GM21576 (cell line): ENCODE results near the gene RASSF1.
A peak's percentile ranks its signal among the peaks of the same experiment; 100 is the strongest.
"Not testable (repeated sequence)": the region's sequence is repeated elsewhere in the genome, so short reads cannot be mapped to it uniquely, and the experiment has no call there.

Source experiments
- ATAC-seq: cut with Tn5 transposase; IDR thresholded peaks from one replicate; pipeline ENCODE4 v1.9.1; 2021; ENCODE audit warnings: mild to moderate bottlenecking, moderate library complexity; ENCODE audit not compliant: unreplicated experiment

The RASSF1 gene

DNA sequence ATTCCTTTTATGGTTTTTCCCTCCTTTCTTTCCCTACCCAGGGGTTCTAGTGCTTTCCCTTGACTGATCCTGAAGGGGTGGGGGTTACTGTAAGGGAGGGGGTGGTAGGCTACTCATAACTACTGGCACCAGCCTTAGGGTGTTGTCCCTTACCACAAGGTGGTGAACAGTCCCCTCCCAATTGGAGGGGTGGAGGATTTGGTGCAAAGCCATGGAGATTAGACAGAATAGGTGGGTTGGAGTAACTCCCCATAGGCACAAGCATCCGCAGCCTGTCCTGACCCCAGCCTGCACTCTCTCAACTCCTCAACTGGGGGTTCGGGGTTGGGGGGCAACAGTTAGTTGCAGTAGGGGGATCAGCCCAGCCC is 15.5 kb downstream of the RASSF1 start:
- no peak for ATAC-seq

- ATAC-seq = no peak
Measured at GRCh38 chr3:50324351-50325112, 16.1 kb downstream of the RASSF1 start.

DNA sequence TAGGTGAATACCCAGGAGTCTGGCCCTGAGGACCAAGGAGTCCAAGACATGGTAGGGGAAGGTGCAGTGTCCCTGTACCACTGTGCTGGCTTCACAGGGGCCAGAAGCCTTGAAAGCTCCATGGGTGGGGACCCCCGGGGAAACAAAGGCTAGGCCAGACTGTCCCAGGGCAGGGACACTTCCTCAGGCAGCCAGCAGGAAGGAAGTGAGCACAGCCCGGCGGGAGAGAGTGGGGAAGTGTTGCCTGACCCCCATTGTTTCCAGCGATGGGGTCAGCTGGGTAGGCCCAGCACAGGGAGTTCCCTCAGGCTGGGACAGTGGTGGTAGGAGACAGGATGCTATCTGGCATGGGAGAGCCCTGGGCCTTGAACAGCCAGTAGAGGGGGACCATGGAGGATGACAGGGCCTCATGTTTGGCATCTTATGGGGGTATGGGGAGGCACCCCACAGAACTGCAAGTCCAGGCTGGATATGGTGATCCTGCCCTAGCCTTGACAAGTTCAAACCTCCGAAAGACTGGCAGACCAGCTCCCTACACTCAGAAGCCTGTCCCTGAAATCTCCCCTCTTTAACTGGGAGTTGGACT is 16.9 kb downstream of the RASSF1 start:
- no peak for ATAC-seq

DNA sequence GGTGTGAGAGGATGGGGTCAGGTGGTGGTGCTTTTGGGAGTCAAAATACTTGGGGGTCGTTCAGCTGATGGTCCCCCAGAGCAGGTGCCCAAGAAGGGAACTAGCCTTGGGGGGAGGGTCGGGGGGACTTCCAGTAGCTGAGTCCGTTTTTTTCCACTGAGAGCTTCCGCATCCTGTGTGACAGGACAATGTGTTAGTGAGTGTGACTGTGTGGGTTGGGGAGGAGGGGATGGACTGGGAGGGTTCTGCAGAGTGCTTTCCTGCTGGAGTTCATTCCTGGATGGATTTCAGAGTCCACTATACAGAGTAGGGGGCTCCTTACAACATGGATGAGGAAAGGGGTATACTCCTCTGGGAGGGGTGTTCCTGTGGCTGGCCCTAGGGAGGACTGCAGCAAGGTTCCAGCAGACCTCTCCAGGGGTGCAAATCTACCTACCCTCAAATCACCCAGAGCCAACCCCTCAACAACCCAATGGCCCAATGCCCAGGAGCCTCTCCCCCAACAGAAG is 17.5 kb downstream of the RASSF1 start:
- ATAC-seq = no peak

GRCh38 chr3:50322386-50323091 is 18.1 kb downstream of the RASSF1 start, which contains the start of gene HYAL2:
Gene HYAL2 (minus strand): TSS chr3:50322745. CDS start chr3:50320489, 2,256 bp downstream.
- ATAC-seq = no peak

DNA sequence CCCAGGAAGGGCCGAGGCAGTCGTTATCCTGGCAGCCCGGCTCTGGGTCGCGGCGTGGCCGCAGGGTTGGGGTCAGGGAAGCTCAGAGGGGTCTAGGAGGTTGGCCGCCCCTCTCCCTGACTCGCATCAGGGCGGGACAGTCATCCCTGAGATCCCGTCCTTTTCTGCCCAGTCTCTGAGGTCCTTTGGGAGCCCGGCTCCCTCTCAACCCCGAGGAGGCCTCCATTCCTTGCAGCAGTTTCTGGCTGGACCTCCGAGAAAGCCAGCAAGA is 18.6 kb downstream of the RASSF1 start:
- ATAC-seq = no peak

GRCh38 chr3:50321336-50322114 is 19.1 kb downstream of the RASSF1 start:
- ATAC-seq = peak; percentile 61

GRCh38 chr3:50320853-50321335 is 19.7 kb downstream of the RASSF1 start:
- ATAC-seq = peak; percentile 37

GRCh38 chr3:50319894-50320625 is 20.6 kb downstream of the RASSF1 start:
- ATAC-seq = no peak

DNA sequence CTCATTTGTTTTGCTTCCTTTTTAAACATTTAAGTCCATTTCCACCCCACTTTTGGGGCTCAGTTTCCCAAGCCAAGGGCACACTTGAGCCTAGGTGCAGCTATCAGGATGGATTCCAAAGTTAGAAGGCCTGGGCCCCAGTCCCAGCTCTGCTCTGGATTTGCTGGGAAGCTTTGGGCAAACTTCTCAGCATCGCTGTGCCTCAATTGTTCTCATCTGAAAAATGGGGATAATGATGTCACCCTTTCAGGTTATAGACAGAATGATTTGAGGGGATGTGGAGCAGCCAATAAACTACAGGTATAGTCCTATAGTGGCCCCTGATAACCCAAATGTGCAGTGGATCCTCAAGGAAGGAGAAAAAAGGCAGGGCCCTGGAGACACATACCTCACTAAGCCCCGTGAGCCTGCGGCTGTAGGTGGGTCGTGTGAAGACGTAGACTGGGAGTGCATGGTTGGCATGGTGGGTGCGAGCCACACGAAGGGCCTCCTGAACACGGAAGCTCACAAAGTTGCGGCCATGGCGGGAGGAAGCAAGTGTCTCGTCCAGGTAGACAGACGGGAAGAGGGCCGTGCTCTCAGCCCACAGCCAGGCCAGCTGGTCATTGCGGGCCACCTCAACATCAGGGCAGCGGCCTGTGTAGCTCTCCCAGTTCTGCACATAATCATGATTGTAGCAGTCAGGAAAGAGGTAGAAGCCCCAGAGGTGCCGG is 21.3 kb downstream of the RASSF1 start:
- ATAC-seq = no peak

DNA sequence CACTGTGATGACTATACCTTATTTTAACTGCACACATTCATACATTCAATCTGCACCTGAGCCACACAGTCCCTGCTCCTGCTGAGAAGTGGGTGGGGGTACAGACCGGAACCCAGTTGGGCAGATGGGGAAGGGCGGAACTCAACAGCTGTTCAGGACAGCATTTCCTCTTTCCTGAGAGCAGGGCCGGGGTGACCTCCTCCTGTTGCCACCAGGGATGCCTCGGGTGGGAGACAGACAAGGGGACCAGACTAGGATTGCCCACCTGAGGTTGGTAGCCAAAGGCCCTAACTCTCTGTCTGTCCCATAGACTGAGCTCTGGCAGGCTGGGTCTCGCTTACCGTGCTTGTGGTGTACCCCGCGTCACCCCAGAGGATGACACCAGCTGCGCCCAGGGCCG is 22.0 kb downstream of the RASSF1 start:
- no peak for ATAC-seq

GRCh38 chr3:50318163-50318562 is 22.5 kb downstream of the RASSF1 start:
- ATAC-seq = no peak

- ATAC-seq = no peak
Measured at GRCh38 chr3:50317300-50317699, 23.3 kb downstream of the RASSF1 start.

DNA sequence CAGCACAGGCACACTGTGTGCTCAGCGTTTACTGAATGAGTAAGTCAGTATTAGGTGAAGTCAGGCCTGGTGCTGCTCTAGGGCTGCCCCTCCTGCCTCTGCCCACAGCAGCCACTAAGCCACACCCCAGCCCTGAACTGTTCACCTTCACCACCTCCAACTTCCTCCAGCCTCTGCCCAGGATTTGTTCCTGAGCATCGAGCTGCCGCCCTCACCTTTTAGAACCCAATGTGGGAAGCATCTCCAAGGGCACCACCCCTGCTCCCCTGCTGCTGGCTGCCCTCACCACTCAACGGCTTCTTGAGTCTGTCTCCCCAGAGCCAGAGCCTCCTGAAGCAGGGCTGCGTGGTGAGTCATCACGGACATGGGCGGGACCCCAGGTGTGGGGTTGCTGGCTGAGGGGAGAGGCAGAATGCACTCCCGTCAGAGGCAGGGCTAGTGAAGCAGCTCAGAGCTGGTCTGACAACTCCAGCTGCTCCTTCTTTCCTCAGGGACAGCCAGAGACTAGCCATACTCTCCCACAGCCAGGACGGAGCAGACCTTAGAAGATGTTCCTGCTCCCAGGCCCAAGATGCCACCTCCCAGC is 23.9 kb downstream of the RASSF1 start:
- no peak for ATAC-seq

DNA sequence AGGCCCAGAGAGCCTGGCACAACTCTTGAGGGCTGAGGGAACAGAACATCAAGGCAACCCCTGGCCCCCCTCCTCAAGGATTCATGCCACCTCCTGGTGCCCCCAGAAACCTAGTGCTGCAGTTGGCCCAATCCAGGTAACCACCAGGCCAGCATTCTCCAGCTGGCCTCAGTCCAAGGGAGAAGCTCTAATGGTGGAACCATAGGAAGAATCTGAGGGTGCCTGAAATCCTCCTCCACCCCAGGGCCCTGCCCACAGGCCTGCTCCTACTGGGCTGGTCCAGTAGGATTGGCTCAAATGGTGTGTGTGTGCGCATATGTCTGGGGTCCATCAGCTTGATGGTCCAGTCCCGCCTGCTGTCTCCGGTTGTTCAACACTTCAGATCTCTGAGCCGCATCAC is 25.8 kb downstream of the RASSF1 start:
- ATAC-seq = no peak

DNA sequence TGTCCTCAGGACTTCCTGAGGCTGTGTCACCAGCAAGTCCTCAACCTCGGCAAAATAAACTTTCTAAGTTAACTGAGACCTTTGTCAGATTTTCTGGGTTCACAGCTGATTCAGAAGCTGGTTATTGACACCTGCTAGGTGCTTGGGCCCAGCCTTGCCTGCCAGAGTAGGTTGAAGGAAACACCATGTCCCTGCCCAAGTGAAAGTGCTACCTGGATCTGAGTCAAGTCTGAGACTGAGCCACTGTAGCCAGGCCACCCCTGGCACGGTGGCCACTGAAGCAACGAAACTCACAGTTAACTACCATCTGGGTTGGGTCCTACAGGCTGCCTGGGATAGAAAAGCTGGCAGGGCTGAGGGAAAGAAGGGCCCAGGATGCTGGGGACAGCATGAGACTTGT is 26.3 kb downstream of the RASSF1 start:
- no peak for ATAC-seq

GRCh38 chr3:50312041-50312440 is 28.6 kb downstream of the RASSF1 start:
- ATAC-seq = not testable (repeated sequence)

DNA sequence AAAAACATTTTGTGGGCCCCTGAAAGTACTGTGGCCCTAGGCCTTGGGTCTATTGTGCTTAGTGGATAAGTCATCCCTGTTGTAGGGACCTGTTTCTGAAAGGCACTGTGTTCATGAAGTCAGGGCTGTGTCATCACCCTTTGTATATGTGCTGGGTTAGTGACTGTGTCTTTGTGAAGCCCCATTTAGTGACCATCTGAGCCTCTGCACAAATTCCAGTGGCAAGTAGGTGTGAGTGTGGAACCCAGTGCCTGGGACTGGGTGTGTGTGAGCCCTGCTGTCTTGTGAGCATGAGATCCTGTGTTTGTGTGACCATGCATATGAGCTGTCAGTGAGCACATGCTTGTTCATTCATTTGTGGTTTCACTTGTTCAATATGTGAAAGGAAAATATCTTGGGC is 36.0 kb downstream of the RASSF1 start:
- no peak for ATAC-seq

GRCh38 chr3:50303013-50303815 is 37.4 kb downstream of the RASSF1 start, which contains the start of gene HYAL1:
Gene HYAL1 (minus strand): TSS chr3:50303574. CDS start chr3:50302956, 618 bp downstream.
- ATAC-seq = no peak
